Peyer's patch (tissue), 4 donors: ENCODE data around the gene SYNJ2. TPM values are rescaled to one million over a fixed set of nuclear protein-coding genes. Genes with fewer than 3 reads are reported as not detected.

Experiments
- DNase-seq, 3 donors: peaks; one replicate each; pipeline ENCODE4 v3.0.0-alpha.2; 2017 to 2019
- H3K27ac ChIP-seq, 4 donors: fragments of 200-600 bp; sonication (generic); one replicate each; pipeline ENCODE4 v1.5.1; 2016 to 2019
- H3K27me3 ChIP-seq, 2 donors: fragments of 200-600 bp; sonication (generic); one replicate each; pipeline ENCODE4 v1.5.1; 2019
- H3K36me3 ChIP-seq, 3 donors: fragments of 200-600 bp; sonication (generic); one replicate each; pipeline ENCODE4 v1.5.1; 2016 to 2019
- H3K4me1 ChIP-seq, 4 donors: fragments of 200-600 bp; sonication (generic); one replicate each; pipeline ENCODE4 v1.5.1; 2016 to 2019
- H3K4me3 ChIP-seq, 4 donors: fragments of 200-600 bp; sonication (generic); 1 replicate in 3 of 4; 2 replicates in 1 of 4; pipeline ENCODE4 v1.5.1; 2016 to 2019; ENCODE audit warnings: mild to moderate bottlenecking in 1 of 4
- H3K9me3 ChIP-seq, 4 donors: fragments of 200-600 bp; sonication (generic); one replicate each; pipeline ENCODE4 v1.5.1; 2016 to 2019; ENCODE audit warnings: mild to moderate bottlenecking in 1 of 4
- POLR2A ChIP-seq, 2 donors: fragments of 450-650 bp; IDR thresholded peaks; one replicate each; pipeline ENCODE4 v1.5.1; 2017; ENCODE audit warnings: antibody characterized with exemption in 2 of 2, mild to moderate bottlenecking in 2 of 2, moderate library complexity in 2 of 2
- total RNA-seq, 4 donors: library from RNA; depleted of rRNA; stranded (reverse); fragments of >200 nt; gene quantifications; one replicate each; pipeline ENCODE4 v1.1.0, GENCODE V29; 2016
- TF ChIP-seq, protein P1 (sequence below), 6 experiments: fragments of 450-650 bp in 4 of 6; fragments of 200-600 bp in 2 of 6; sonication (generic) in 1 of 6; IDR thresholded peaks; one replicate each; pipeline ENCODE4 v1.5.1; 2017 to 2019; ENCODE audit warnings: antibody characterized with exemption in 6 of 6, mild to moderate bottlenecking in 3 of 6, moderate library complexity in 1 of 6

Gene SYNJ2
- total RNA-seq, 4 donors from 2014 or later = 26.8 to 47.2 (median 34.0) TPM

DNA sequence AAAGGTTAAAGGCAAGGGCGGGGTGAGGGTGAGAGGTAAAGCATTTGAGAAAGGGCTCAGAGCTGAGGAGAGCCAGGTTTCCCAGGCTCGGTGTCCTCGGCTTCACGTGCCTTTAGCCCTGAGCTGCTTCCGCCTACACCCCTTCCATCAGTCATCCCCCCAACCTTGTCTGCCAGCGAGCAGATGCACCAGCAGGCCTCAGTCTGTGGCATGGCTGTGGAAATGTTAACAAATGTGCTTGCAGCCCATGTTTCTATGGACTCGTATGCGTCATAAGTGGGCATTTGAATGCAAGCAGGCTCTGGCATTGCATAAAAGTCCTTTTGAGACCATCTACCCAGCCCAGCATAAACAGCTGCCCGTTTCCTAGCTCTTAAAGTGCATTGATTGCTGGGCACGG, 88.8 kb downstream of the SYNJ2 start:
- Histone ChIP-seq H3K36me3 (peaks cover 0 to 52% (median 0%) of the 10 kb centered on the region in 3 donors), H3K27ac (peak overlapping the region in 1 of 4 donors; percentile 17), H3K9me3 (no peaks in the 10 kb centered on the region), H3K4me3 (no peak overlapping the region), H3K4me1 (peaks cover 0 to 18% (median 0%) of the 10 kb centered on the region in 4 donors), H3K27me3 (no peaks in the 10 kb centered on the region)
- TF ChIP-seq, protein P1, sequence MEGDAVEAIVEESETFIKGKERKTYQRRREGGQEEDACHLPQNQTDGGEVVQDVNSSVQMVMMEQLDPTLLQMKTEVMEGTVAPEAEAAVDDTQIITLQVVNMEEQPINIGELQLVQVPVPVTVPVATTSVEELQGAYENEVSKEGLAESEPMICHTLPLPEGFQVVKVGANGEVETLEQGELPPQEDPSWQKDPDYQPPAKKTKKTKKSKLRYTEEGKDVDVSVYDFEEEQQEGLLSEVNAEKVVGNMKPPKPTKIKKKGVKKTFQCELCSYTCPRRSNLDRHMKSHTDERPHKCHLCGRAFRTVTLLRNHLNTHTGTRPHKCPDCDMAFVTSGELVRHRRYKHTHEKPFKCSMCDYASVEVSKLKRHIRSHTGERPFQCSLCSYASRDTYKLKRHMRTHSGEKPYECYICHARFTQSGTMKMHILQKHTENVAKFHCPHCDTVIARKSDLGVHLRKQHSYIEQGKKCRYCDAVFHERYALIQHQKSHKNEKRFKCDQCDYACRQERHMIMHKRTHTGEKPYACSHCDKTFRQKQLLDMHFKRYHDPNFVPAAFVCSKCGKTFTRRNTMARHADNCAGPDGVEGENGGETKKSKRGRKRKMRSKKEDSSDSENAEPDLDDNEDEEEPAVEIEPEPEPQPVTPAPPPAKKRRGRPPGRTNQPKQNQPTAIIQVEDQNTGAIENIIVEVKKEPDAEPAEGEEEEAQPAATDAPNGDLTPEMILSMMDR (IDR thresholded peaks at IDR 0.05) = no peak
- TF ChIP-seq POLR2A (IDR thresholded peaks at IDR 0.05) = no peak
- DNase-seq = no peak

DNA sequence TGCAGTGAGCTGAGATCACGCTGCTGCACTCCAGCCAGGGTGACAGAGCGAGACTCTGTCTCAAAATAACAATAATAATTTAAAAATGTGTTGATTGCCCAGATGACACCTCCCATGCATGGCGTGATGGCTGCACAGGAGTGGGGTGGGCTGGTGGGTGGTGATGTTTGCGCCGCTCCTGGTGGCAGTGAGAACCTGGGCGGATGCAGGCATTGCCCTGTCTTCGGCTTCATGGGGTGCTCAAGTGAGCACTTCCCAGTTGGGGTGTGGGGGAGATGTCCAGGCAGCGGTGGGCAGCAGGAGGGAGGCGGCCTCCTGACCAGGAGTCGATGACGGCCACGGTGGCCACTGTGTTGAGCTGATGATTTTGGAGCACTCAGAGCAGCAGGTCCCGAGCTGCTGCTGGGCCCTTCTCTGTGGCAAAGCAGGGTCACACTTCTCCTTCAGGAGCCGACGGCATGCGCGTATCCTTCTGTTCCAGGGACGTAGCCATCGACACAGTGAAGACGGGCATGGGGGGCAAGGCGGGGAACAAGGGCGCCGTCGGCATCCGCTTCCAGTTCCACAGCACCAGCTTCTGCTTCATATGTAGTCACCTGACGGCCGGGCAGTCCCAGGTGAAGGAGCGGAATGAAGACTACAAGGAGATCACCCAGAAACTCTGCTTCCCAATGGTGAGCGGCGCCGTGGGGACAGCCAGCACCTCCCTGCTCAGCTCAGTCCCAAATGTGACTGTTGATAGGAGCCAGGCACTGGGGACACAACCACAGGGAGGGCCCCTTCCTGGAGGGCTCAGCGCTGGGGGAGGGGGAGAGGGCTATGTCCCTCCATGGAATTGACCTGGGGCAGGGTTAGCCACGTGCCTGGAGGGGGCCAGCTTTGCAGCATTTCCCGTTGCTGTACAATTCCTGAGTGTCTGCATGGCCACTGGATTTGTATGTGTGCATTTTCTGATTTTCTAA, 89.7 kb downstream of the SYNJ2 start:
- Histone ChIP-seq H3K4me1 (peaks cover 0 to 18% (median 0%) of the 10 kb centered on the region in 4 donors), H3K36me3 (peaks cover 0 to 56% (median 0%) of the 10 kb centered on the region in 3 donors), H3K4me3 (no peak overlapping the region), H3K27me3 (no peaks in the 10 kb centered on the region), H3K9me3 (no peaks in the 10 kb centered on the region), H3K27ac (no peak overlapping the region)
- no peak for DNase-seq
- no peak for TF ChIP-seq POLR2A (IDR thresholded peaks at IDR 0.05)
- TF ChIP-seq, protein P1 (IDR thresholded peaks at IDR 0.05) = no peak

GRCh38 chr6:158072083-158072721, 90.5 kb downstream of the SYNJ2 start:
- H3K36me3 ChIP-seq = peaks cover 0 to 63% (median 0%) of the 10 kb centered on the region in 3 donors
- no peaks in the 10 kb centered on the region for H3K27me3 ChIP-seq
- H3K4me3 ChIP-seq = no peak overlapping the region
- H3K27ac ChIP-seq = no peak overlapping the region
- DNase-seq = peak; percentile 50 to 86 (median 77)
- no peaks in the 10 kb centered on the region for H3K9me3 ChIP-seq
- peaks cover 0 to 18% (median 0%) of the 10 kb centered on the region in 4 donors for H3K4me1 ChIP-seq
- TF ChIP-seq POLR2A (IDR thresholded peaks at IDR 0.05) = no peak
- TF ChIP-seq, protein P1 (IDR thresholded peaks at IDR 0.05) = peak; percentile 45 to 86 (median 79)

DNA sequence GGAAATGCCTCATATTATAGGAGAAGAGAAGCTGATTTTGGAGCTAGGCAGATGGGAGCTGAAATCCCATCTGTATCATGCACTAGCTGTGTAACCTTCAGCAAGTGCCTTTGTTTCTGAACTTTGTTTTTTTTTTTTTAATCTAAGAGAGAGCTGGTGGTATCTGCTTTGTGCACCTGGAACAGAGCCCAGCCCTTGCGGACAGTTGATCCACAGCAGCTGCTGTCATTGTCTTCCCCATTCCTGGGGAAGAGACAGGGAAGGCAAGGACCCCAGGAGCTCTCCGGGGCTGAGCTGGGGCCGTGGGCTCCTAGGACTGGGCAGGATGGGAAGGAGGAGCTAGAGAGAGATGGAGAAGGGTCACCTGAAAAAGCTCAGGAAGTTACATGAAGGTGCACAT, 92.1 kb downstream of the SYNJ2 start:
- H3K4me3 ChIP-seq = no peak overlapping the region
- peaks cover 0 to 77% (median 0%) of the 10 kb centered on the region in 3 donors for H3K36me3 ChIP-seq
- H3K4me1 ChIP-seq = peaks cover 0 to 11% (median 0%) of the 10 kb centered on the region in 4 donors
- TF ChIP-seq POLR2A (IDR thresholded peaks at IDR 0.05) = no peak
- TF ChIP-seq, protein P1 (IDR thresholded peaks at IDR 0.05) = no peak
- no peak overlapping the region for H3K27ac ChIP-seq
- no peaks in the 10 kb centered on the region for H3K27me3 ChIP-seq
- H3K9me3 ChIP-seq = no peaks in the 10 kb centered on the region
- no peak for DNase-seq

- no peak for TF ChIP-seq POLR2A (IDR thresholded peaks at IDR 0.05)
- TF ChIP-seq, protein P1 (IDR thresholded peaks at IDR 0.05) = no peak
- Histone ChIP-seq H3K9me3 (no peaks in the 10 kb centered on the region), H3K4me1 (no peaks in the 10 kb centered on the region), H3K4me3 (no peak overlapping the region), H3K27me3 (no peaks in the 10 kb centered on the region), H3K36me3 (peaks cover 0 to 67% (median 0%) of the 10 kb centered on the region in 3 donors), H3K27ac (no peak overlapping the region)
- DNase-seq = no peak
Observed at GRCh38 chr6:158076548-158076947, 94.9 kb downstream of the SYNJ2 start.
